ENCODE results near the gene C11orf86.
"Not testable (repeated sequence)": the region's sequence is repeated elsewhere in the genome, so short reads cannot be mapped to it uniquely, and the experiment has no call there.

The C11orf86 gene

GRCh38 chr11:67001332-67001731 lies 26.2 kb downstream of the C11orf86 start:
- Histone ChIP-seq H3K9me3 (ENCODE audit: control insufficient read depth, low read depth, low read length) (no peaks in the 10 kb centered on the region), H3K36me3 (ENCODE audit: control insufficient read depth, low read depth, low read length) (no peaks in the 10 kb centered on the region), H3K4me3 (ENCODE audit: low read length) (no peak overlapping the region), H3K4me1 (ENCODE audit: control insufficient read depth, low read depth, low read length) (peaks cover 15% of the 10 kb centered on the region), H3K27me3 (ENCODE audit: control insufficient read depth, insufficient read depth, low read length) (no peaks in the 10 kb centered on the region), H3K9ac (ENCODE audit: low read length) (no peak overlapping the region), H3K27ac (ENCODE audit: low read length) (no peak overlapping the region)

- Histone ChIP-seq H3K9me3 (ENCODE audit: control insufficient read depth, low read depth, low read length) (no peaks in the 10 kb centered on the region), H3K36me3 (ENCODE audit: control insufficient read depth, low read depth, low read length) (no peaks in the 10 kb centered on the region), H3K9ac (ENCODE audit: low read length) (peak overlapping the region; percentile 16), H3K27me3 (ENCODE audit: control insufficient read depth, insufficient read depth, low read length) (no peaks in the 10 kb centered on the region), H3K4me1 (ENCODE audit: control insufficient read depth, low read depth, low read length) (peaks cover 21% of the 10 kb centered on the region), H3K4me3 (ENCODE audit: low read length) (peak overlapping the region; percentile 21), H3K27ac (ENCODE audit: low read length) (peak overlapping the region; percentile 50)
Observed at GRCh38 chr11:67002297-67002913, 27.3 kb downstream of the C11orf86 start.

- Histone ChIP-seq H3K27me3 (ENCODE audit: control insufficient read depth, insufficient read depth, low read length) (no peaks in the 10 kb centered on the region), H3K4me3 (ENCODE audit: low read length) (peak overlapping the region; percentile 21), H3K4me1 (ENCODE audit: control insufficient read depth, low read depth, low read length) (peaks cover 21% of the 10 kb centered on the region), H3K9ac (ENCODE audit: low read length) (peak overlapping the region; percentile 16), H3K36me3 (ENCODE audit: control insufficient read depth, low read depth, low read length) (no peaks in the 10 kb centered on the region), H3K27ac (ENCODE audit: low read length) (peak overlapping the region; percentile 50), H3K9me3 (ENCODE audit: control insufficient read depth, low read depth, low read length) (no peaks in the 10 kb centered on the region)
Observed at GRCh38 chr11:67002921-67003411, 27.9 kb downstream of the C11orf86 start.

- H3K9ac ChIP-seq (ENCODE audit: low read length); H3K36me3 ChIP-seq (ENCODE audit: control insufficient read depth, low read depth, low read length); H3K27me3 ChIP-seq (ENCODE audit: control insufficient read depth, insufficient read depth, low read length); H3K9me3 ChIP-seq (ENCODE audit: control insufficient read depth, low read depth, low read length); H3K4me3 ChIP-seq (ENCODE audit: low read length); H3K27ac ChIP-seq (ENCODE audit: low read length): not testable (repeated sequence)
- H3K4me1 ChIP-seq (ENCODE audit: control insufficient read depth, low read depth, low read length): peaks cover 21% of the 10 kb centered on the region
Observed at GRCh38 chr11:67005200-67005599, 30.1 kb downstream of the C11orf86 start.

- H3K27ac ChIP-seq (ENCODE audit: low read length): no peak overlapping the region
- H3K36me3 ChIP-seq (ENCODE audit: control insufficient read depth, low read depth, low read length): no peaks in the 10 kb centered on the region
- no peaks in the 10 kb centered on the region for H3K27me3 ChIP-seq (ENCODE audit: control insufficient read depth, insufficient read depth, low read length)
- H3K9me3 ChIP-seq (ENCODE audit: control insufficient read depth, low read depth, low read length): no peaks in the 10 kb centered on the region
- H3K9ac ChIP-seq (ENCODE audit: low read length): no peak overlapping the region
- H3K4me1 ChIP-seq (ENCODE audit: control insufficient read depth, low read depth, low read length): peaks cover 21% of the 10 kb centered on the region
- no peak overlapping the region for H3K4me3 ChIP-seq (ENCODE audit: low read length)
Observed at GRCh38 chr11:67006029-67006884, 31.2 kb downstream of the C11orf86 start.

GRCh38 chr11:67007126-67007525 lies 32.0 kb downstream of the C11orf86 start:
- H3K36me3 ChIP-seq (ENCODE audit: control insufficient read depth, low read depth, low read length): no peaks in the 10 kb centered on the region
- H3K4me3 ChIP-seq (ENCODE audit: low read length): no peak overlapping the region
- H3K27me3 ChIP-seq (ENCODE audit: control insufficient read depth, insufficient read depth, low read length): no peaks in the 10 kb centered on the region
- no peaks in the 10 kb centered on the region for H3K9me3 ChIP-seq (ENCODE audit: control insufficient read depth, low read depth, low read length)
- peaks cover 18% of the 10 kb centered on the region for H3K4me1 ChIP-seq (ENCODE audit: control insufficient read depth, low read depth, low read length)
- no peak overlapping the region for H3K9ac ChIP-seq (ENCODE audit: low read length)
- no peak overlapping the region for H3K27ac ChIP-seq (ENCODE audit: low read length)

GRCh38 chr11:67010296-67010905 lies 35.3 kb downstream of the C11orf86 start:
- Histone ChIP-seq H3K27ac (ENCODE audit: low read length) (no peak overlapping the region), H3K36me3 (ENCODE audit: control insufficient read depth, low read depth, low read length) (peaks cover 4% of the 10 kb centered on the region), H3K9me3 (ENCODE audit: control insufficient read depth, low read depth, low read length) (no peaks in the 10 kb centered on the region), H3K27me3 (ENCODE audit: control insufficient read depth, insufficient read depth, low read length) (no peaks in the 10 kb centered on the region), H3K9ac (ENCODE audit: low read length) (no peak overlapping the region), H3K4me1 (ENCODE audit: control insufficient read depth, low read depth, low read length) (peaks cover 6% of the 10 kb centered on the region), H3K4me3 (ENCODE audit: low read length) (no peak overlapping the region)

- peaks cover 4% of the 10 kb centered on the region for H3K36me3 ChIP-seq (ENCODE audit: control insufficient read depth, low read depth, low read length)
- H3K4me3 ChIP-seq (ENCODE audit: low read length): no peak overlapping the region
- no peak overlapping the region for H3K27ac ChIP-seq (ENCODE audit: low read length)
- no peaks in the 10 kb centered on the region for H3K4me1 ChIP-seq (ENCODE audit: control insufficient read depth, low read depth, low read length)
- no peaks in the 10 kb centered on the region for H3K27me3 ChIP-seq (ENCODE audit: control insufficient read depth, insufficient read depth, low read length)
- H3K9ac ChIP-seq (ENCODE audit: low read length): no peak overlapping the region
- H3K9me3 ChIP-seq (ENCODE audit: control insufficient read depth, low read depth, low read length): no peaks in the 10 kb centered on the region
Observed at GRCh38 chr11:67013511-67014045, 38.5 kb downstream of the C11orf86 start.

GRCh38 chr11:67014343-67014742 lies 39.2 kb downstream of the C11orf86 start:
- Histone ChIP-seq H3K9ac (ENCODE audit: low read length) (no peak overlapping the region), H3K27me3 (ENCODE audit: control insufficient read depth, insufficient read depth, low read length) (no peaks in the 10 kb centered on the region), H3K27ac (ENCODE audit: low read length) (no peak overlapping the region), H3K4me3 (ENCODE audit: low read length) (no peak overlapping the region), H3K4me1 (ENCODE audit: control insufficient read depth, low read depth, low read length) (no peaks in the 10 kb centered on the region), H3K9me3 (ENCODE audit: control insufficient read depth, low read depth, low read length) (no peaks in the 10 kb centered on the region), H3K36me3 (ENCODE audit: control insufficient read depth, low read depth, low read length) (peaks cover 4% of the 10 kb centered on the region)

- Histone ChIP-seq H3K4me3 (ENCODE audit: low read length) (no peak overlapping the region), H3K9me3 (ENCODE audit: control insufficient read depth, low read depth, low read length) (no peaks in the 10 kb centered on the region), H3K36me3 (ENCODE audit: control insufficient read depth, low read depth, low read length) (peaks cover 4% of the 10 kb centered on the region), H3K27me3 (ENCODE audit: control insufficient read depth, insufficient read depth, low read length) (no peaks in the 10 kb centered on the region), H3K27ac (ENCODE audit: low read length) (no peak overlapping the region), H3K4me1 (ENCODE audit: control insufficient read depth, low read depth, low read length) (no peaks in the 10 kb centered on the region), H3K9ac (ENCODE audit: low read length) (no peak overlapping the region)
Observed at GRCh38 chr11:67015048-67015447, 39.9 kb downstream of the C11orf86 start.

- Histone ChIP-seq H3K9me3 (ENCODE audit: control insufficient read depth, low read depth, low read length) (no peaks in the 10 kb centered on the region), H3K9ac (ENCODE audit: low read length) (no peak overlapping the region), H3K4me3 (ENCODE audit: low read length) (no peak overlapping the region), H3K27me3 (ENCODE audit: control insufficient read depth, insufficient read depth, low read length) (no peaks in the 10 kb centered on the region), H3K36me3 (ENCODE audit: control insufficient read depth, low read depth, low read length) (peaks cover 4% of the 10 kb centered on the region), H3K27ac (ENCODE audit: low read length) (no peak overlapping the region), H3K4me1 (ENCODE audit: control insufficient read depth, low read depth, low read length) (no peaks in the 10 kb centered on the region)
Observed at GRCh38 chr11:67016550-67016949, 41.4 kb downstream of the C11orf86 start.

Measured in iPS-18a (cell line).